Eye (tissue), 1 donor: Measurements from ENCODE around the gene OGFOD2.
A peak's percentile ranks its signal among the peaks of the same experiment; 100 is the strongest.

Experiments used
- DNase-seq: peaks from one replicate; pipeline ENCODE4 v3.0.0-alpha.2; 2015

Gene OGFOD2

GRCh38 chr12:122989225-122989839 lies 14.3 kb downstream of the OGFOD2 start:
- DNase-seq: no peak

- no peak for DNase-seq
These were observed 14.9 kb downstream of the OGFOD2 start for GRCh38 chr12:122989874-122990419.

GRCh38 chr12:122990561-122990960 lies 15.5 kb downstream of the OGFOD2 start:
- DNase-seq: no peak

GRCh38 chr12:122990961-122991622 lies 16.0 kb downstream of the OGFOD2 start:
- DNase-seq: no peak

- no peak for DNase-seq
These were observed 16.7 kb downstream of the OGFOD2 start for GRCh38 chr12:122991623-122992275.

- peak; percentile 39 for DNase-seq
These were observed 17.3 kb downstream of the OGFOD2 start for GRCh38 chr12:122992386-122992785.

GRCh38 chr12:122994140-122994675 lies 19.2 kb downstream of the OGFOD2 start:
- no peak for DNase-seq

GRCh38 chr12:122994781-122995502 lies 19.9 kb downstream of the OGFOD2 start:
- no peak for DNase-seq

GRCh38 chr12:122995503-122996187 lies 20.6 kb downstream of the OGFOD2 start:
- no peak for DNase-seq

GRCh38 chr12:122996188-122996601 lies 21.2 kb downstream of the OGFOD2 start:
- DNase-seq: no peak

GRCh38 chr12:122996621-122997342 lies 21.7 kb downstream of the OGFOD2 start:
- no peak for DNase-seq

- DNase-seq: no peak
These were observed 22.6 kb downstream of the OGFOD2 start for GRCh38 chr12:122997343-122998250.

- no peak for DNase-seq
These were observed 23.3 kb downstream of the OGFOD2 start for GRCh38 chr12:122998316-122998715.

- peak; percentile 47 for DNase-seq
These were observed 24.3 kb downstream of the OGFOD2 start for GRCh38 chr12:122999196-122999946.

- DNase-seq: peak; percentile 10
These were observed 25.0 kb downstream of the OGFOD2 start for GRCh38 chr12:122999986-123000420.

- no peak for DNase-seq
These were observed 25.5 kb downstream of the OGFOD2 start for GRCh38 chr12:123000578-123000977.

GRCh38 chr12:123001464-123001863 lies 26.4 kb downstream of the OGFOD2 start:
- no peak for DNase-seq

- DNase-seq: no peak
These were observed 28.2 kb downstream of the OGFOD2 start for GRCh38 chr12:123003257-123003656.

GRCh38 chr12:123004287-123004686 lies 29.2 kb downstream of the OGFOD2 start:
- no peak for DNase-seq
